LoVo (cell line): Measurements from ENCODE around the gene WRNIP1.
"Not testable (repeated sequence)": the region's sequence is repeated elsewhere in the genome, so short reads cannot be mapped to it uniquely, and the experiment has no call there.

Experiments used
- DNase-seq: peaks from one replicate; pipeline ENCODE4 v3.0.0-alpha.2; 2016; ENCODE audit warnings: low spot score

Gene WRNIP1

DNA sequence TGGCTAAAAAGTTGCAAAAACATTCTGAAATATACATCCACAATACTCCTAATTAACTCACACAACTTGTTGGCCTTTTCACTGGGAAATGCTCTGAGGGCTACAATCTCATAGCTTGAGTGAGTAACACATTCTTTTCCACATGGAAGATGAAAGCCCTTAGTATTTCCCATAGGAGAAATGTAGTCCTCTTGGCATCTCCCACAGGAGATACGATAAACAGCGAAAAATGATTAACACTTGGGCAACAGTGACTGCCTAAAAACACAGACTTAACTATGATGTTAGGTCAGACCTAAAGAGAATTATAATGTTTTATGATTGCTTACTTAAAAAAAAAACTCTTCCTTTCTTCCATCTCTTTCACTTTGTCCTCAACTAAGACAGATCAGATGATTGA lies 23.4 kb upstream of the WRNIP1 start:
- no peak for DNase-seq

DNA sequence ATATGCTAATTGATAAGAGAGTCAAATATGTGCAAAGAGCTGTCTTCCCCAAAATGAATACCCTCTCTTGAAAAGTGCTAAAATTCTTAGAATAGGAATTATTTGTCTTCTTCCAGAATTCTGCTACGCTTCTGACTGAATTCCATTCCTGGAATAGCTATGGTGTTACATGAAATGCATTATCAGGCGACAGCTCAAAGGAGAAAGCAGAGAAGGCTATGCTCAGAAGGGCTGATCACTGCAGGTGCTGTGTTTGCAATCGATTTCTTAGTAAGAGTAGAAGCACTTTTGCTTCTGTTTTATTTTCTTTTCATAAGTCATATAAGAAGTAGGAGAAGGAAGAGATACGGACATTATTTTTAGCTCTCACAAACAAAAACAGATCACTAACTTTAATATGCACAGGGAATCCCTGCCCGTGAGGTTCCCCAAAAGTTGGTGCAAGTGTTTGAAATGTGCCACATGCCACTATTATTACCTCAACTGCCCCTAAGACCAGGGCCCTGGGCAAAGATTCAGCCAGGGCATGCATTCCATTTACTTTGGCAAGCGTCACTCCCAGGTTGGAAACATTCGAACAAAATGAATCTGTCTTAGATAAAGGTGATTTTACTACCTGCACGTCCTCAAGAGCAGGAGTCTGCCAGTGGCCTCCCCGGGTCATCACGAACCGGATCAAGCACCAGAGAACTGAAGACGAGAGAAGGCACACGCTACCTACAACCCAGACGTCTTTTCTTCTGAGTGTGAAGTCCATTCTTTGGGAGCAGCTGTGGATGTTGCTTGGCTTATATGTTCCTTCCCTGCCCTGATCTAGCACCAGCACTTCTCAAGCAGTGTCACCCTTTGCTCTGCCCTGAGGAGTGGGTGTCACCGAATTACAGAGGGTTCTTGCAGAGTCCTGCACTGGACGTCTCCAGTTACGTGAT lies 21.6 kb upstream of the WRNIP1 start:
- DNase-seq, result no peak

DNA sequence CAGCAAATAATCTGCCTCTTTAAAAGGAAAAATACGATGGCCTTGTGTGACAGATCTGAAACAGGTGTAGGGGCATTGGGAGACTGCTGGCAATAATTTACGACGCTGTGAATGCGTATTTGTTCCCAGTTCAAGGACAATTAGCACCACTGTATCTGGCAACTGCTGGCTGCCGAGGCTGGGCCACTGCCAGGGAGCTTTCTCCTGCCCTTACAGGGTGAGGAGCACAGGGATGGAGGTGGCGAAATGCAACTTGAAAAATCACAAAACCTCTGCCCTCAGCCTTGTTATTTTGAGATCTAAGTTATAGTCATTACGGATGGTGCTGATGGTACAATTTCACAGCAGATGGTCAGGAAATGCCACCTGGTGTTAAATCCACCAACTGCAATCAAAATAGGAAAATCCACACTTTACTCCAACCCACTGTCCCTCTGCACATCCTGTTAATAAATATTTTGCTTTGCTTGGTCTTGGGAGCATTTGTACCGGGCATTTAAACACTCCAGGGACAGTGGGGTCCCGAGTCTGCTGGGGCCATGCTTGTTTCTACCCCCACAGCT lies 20.9 kb upstream of the WRNIP1 start:
- no peak for DNase-seq

DNA sequence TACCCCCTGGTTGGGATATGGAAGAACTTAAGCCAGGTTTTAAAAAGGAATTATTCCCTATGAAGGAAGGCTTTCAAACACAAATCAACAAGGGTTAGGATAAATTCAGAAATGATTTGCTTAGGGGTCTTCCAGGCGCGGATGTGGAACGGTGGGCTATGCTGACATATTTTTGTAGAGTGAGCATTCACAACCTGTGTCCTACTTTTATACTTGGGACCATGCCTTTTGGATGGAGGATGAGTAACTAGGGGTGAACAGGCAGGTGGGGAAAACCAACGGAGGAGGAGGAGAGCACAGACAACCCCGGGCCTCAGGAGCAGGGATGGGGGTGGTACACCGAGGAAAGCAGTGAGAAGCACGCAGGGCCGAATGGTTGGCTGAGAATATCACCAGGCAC lies 20.4 kb upstream of the WRNIP1 start:
- no peak for DNase-seq

DNA sequence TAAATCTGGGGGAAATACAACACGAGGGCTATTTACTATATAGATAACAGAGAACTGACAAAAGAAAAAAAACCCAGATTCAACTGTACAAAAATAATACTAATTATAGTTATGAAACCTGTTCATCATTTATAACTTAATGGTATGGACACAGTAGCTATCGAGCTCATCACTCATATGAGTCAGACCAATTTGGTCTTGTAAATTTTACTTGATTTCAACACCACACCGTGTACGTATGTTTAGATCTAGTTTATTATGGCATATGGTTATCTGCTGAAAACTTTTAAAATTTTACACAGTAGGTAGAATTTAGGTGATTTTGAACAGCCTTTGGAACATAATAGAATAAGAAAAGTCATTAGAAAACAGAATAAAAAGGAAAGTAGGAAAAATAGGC lies 19.9 kb upstream of the WRNIP1 start:
- DNase-seq, result no peak

DNA sequence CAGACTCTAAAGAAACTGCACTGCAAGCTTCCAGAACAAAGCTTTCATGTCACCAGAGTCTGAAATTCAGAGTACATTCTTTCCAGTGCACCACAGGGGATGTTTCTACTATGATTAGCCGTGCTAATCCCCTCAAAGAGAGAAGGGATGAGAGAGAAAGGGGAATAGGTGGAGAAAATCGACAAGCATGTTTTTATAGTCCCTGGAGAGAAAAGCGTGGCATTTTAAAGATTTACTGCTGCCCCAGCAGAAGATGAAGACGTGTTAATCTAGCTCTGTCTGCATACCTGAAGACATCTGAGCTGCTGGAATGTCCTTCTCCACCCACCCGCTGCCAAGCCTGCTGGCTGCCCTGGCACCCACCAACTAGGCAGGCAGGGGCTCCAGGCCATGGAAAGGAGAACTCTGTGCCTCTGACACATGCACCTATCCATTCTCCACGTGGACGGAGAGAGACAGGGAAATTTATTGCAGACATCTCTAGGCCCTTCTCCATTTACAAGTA lies 18.6 kb upstream of the WRNIP1 start:
- DNase-seq, result no peak

DNA sequence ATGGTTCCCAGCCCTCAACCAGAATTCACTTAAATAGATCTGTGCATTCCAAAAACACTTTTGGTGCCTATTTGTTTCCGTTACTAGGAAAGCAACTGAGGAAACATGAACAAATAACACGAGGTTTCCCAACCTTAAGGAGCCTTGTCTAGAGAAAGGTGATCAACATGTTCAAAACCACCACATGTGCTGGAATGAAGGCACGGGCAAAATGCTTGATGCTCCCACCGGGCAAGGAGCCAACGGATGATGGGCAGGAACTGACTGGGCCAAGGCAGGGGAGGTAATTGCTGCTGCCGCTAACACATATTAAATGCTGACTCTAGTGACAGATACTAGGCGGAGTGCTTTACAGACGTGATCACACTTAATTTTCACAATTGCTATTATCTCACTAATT lies 17.0 kb upstream of the WRNIP1 start:
- no peak for DNase-seq

DNA sequence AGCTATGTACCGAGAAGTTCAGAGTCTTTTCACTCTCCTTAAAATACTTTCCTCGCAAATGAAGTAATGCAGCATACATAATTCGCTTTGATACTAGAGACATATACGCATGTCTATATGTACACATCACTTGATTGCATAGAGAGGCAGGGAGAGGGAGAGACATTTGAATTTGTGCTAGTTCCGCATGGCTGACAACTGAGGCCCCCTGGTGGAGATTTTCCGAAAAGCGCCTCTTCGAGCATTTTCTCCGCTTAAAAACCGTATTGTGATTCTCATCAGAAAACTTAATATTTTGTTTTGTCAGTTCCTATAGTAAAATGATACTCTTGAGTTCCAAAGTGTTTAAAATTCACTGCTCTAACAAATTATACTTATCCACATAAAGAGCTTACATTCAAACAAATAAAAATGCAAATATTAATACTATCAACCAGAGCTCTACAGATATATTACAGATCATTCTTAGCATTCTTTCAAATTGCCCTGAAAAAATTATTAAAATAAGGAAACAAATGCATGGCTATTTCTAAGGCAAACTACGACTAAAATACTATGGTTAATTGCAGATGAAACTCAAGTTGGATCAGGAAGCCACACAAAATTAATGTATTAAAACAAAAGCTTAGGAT lies 15.1 kb upstream of the WRNIP1 start:
- peak; percentile 53 for DNase-seq

DNA sequence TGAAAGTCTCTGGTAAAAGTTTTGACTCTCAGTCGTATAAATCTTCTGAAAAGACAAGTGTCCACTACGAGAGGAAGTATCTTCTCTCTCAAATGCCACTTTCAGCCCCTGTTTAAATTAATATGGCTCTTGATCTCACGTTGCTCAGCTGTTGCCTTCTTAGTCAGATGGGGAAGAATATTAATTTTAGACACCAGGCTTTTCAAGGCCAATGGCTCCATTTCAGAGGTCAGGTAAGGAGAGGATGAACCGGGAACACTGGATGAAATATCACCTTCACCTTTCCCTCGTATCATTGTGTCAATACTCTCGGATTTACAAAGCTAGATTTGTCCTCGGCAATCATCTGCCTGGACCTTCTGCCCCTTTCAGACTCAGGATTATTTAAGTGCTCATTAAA lies 14.4 kb upstream of the WRNIP1 start, which contains the start of gene MYLK4:
Gene MYLK4, minus strand, starts transcription at position 91 of the 400 bp plus-strand sequence. CDS start 1,628 bp downstream, outside the sequence.
- no peak for DNase-seq

DNA sequence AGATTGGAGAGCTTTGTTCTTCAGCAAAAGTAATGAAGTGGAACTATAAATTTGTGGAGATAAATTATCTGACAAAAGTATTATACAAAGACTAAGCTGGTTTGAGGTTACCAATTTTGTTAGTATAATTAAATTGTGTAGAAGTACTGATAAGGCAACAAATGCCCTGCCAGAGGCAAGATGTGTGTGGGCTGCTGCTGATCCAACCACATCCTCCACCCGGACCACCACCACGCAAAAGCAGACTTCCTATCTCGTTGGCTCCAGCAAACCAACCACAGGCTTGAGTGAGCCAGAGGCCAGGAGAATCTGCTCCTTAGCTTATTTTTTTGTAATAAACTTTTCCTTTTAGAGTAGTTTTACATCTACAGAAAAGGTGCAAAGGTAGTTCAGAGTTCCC lies 13.3 kb upstream of the WRNIP1 start:
- DNase-seq, result no peak

DNA sequence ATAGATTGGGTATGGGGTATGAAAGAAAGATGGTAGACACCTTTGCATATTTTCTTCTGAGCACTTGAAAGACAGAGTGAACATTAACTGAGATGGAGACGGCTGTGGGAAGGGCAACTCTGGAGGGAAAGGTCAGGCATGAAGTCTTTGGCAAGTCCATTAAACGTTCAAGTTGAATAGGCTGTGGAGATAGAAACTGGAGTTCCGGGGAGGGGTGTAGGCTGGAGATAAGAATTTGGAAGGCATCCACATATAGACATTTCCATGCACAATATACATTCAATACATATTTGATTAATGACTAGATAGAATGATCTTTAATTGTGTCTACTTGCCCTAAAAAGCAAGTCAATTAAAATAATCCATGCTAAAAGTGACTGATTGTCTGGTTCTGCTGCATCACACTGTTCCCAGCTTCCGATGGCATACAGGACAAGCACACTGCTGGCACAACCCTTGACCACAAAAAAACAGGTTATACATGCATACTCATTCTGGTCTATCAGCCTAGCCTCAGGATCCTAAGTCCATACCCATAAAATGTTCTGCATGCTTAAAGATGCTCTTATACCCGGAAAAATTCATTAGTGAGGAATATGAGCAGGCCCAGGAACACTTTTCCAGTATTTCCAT lies 12.6 kb upstream of the WRNIP1 start:
- DNase-seq, result no peak

DNA sequence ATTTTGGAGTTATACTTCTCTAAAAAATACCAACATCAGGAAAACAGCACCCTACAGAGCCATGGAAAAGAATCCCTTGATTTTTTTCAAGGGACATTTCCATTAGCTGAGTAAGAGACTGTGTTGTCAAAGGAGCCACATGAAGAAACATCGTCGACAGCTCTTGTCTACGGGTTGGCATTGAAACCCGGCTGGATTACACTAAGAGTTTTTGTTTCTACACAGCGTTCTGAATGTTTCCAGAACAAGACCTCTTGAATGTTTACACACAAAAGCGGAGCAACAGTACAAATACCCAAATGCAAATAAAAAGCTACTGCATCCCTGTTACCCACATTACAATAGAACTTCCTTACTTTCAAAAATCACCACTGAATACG lies 12.1 kb upstream of the WRNIP1 start:
- no peak for DNase-seq

DNA sequence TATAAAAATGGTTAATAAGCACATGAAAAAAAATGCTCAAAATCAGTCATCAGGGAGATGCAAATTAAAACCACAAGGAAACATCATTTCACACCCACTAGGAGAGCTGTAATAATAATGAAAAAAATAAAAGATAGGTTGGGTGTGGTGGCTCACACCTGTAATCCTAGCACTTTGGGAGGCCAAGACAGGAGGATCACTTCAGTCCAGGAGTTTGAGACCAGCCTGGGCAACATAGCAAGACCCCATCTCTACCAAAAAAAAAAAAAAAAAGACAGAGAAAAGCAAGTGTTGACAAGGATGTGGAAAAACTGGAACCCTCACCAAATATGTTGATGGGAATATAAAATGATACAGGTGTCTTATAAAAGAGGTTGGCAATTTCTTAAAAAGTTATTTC lies 11.4 kb upstream of the WRNIP1 start:
- no peak for DNase-seq

DNA sequence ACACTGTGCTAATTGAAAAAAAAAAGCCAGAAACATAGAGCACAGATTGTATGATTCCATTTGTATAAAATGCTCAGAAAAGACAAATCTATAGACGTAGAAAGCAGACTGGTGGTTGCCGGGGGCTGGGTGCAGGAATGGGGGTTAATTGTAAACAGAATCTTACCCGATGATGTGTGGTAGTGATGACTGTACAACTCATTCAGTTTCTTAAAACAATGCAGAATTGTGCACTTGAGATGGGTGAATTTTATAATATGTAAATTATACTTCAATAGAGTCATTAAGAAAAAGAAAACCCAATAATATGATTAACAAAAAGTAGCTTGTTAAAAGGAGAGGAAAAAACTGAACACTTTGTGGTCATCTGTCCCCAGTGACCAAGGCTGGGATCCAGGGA lies 10.8 kb upstream of the WRNIP1 start:
- DNase-seq, result no peak

DNA sequence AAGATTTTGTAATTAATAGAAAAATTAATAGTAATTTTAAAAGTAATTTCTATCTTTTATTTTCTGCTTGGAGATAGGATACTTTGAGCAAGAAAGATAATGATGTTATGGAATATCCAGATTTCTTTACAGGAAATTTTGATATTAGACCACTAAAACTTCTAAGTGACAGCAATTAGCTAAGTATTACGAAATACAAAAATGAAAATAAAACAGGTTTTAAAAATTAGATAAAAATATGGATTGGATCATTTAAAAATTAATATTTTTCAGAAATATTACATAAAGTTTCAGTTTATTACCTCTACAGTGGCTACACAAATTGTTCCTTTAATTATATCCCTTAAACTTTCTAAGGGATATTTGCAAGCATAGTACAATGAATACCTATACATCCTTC lies 10.3 kb upstream of the WRNIP1 start:
- DNase-seq, result no peak

DNA sequence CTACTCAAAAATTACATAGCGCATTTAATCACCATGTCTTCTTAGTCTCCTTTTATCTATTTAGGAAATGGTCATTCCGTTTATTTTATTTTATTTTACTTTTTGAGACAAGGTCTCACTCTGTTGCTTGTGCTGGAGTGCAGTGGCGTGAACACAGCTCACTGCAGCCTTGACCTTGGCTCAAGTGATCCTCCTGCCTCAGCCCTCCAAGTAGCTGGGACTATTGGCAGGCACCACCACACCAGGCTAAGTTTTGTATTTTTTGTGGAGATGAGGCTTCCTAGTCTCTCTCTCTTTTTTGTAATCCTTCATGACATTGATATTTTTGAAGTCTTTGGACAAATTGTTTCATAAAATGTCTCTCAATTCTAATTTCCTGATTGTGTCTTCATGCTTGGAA lies 9.7 kb upstream of the WRNIP1 start:
- no peak for DNase-seq

DNA sequence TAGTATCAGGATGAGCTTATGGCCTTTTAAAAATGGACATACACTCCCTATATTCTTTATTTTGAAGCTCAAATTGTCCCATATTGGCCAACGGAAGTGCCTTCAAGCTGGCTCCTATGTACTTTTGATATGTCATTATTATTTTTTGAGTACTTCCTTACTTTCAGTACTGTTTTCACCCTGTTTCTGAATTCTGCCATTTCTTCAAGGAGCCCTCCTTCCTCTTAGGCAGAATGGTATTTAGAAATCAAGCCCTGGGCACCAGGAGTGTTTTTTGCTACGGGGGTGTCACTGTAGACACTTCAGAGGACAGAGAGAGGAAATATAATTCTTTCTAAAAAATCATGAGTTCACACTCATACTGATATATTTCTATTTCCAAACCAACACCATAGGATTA lies 9.0 kb upstream of the WRNIP1 start:
- no peak for DNase-seq

DNA sequence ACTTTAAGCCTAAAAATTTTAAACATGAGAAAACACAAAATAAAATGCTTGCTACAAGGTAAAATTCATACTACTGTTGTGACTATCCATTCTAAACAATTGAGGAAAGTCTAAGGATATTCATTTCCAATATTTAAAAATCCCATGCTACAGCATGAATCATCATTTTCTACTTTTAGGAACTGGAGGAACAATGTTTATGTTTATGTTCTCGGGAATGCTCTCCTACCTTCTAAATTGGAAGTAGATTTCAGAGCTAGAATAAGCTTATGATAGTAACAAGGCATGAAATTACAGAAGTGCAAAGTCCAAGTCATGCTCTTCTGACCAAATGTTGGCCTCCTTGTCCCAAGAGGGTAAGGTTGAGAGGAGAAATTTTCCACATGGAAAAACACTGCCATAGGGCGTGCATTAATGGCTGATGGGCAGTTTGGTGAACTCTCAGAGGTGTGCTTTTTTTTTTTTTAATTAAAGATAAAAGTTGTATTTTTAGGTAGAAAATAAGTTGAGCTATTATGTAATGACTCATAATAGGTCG lies 8.4 kb upstream of the WRNIP1 start:
- no peak for DNase-seq

DNA sequence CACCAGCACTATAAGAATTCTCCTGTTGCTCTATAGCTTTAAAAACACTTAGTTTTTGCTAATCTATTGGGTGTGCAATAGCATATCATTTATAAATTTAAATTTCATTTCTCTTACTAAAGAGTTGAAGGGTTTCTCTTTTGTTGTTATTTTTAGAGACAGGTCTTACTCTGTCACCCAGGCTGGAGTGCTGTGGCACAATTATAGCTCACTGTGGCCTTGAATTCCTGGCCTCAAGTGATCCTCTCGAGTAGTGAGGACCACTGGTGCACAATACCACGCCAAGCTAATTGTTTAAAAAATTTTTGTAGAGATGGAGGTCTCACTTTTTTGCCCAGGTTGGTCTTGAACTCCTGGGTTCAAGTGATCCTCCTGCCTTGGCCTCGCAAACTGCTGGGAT lies 6.2 kb upstream of the WRNIP1 start:
- DNase-seq, result no peak

DNA sequence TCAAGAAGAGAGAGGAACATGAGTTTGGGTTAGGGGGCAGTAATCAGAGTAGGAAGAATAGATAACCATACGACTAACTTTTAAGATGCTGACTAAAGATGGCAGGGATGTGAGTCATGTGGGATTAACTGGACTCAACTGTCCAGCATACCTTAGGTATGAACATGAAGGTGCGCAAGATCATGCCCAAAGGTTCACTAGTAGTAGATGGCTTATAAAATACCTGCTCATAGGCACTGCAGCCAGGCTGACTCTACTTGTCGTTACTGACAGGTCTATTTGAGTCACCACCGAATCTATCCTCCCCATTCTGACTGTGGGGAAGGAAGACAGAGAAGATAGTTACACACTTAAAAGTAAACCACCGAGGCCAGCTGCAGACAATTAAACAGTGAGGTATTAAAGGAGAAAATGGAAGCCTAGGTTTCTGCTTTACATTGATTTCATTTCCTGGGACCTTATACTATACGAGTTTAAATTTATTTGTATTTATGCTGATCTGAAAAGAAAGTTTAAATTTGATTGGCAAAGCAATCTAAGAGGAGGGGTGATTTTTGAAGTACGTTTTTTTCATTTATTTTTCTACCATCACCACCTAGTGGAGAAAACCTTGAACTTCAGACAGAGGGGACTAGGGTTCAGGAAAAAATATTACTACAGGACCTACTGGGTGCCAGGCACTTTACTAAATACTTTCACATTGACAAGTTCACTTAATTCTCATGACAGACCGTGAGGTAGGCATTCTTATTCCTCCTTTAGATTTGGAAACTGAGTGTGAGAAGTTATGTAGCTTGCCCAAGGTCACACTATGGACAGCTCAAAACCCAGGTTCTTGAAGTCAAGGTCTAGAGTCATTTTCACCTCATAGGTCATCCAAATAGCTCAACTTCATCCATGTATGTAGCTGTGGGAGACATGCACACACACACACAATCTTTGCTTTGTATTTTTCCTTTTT lies 4.0 kb upstream of the WRNIP1 start:
- no peak for DNase-seq

DNA sequence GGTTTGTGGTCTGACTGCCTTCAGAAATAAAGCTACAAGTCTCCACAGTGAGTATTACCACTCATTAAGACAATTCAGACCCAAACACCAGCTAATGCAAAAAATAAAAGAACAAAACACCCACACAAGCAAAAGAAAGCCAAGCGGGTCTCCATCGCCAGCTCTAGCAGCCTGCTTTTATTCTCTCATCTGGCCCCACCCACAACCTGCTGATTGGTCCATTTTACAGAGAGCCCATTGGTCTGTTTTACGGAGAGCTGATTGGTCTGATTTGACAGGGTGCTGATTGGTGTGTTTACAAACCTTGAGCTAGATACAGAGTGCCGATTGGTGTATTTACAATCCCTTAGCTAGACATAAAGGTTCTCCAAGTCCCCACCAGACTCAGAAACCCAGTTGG lies 2.3 kb upstream of the WRNIP1 start:
- not testable (repeated sequence) for DNase-seq
